ENCODE data around the gene CACNA1I.

CACNA1I gene

GRCh38 chr22:39577366-39577765 is 6.8 kb downstream of the CACNA1I start:
- no peak for DNase-seq (ENCODE audit: extremely low spot score)
- ChIA-PET POLR2A (no interaction called here), CTCF (no interaction called here)
- TF ChIP-seq LEF1 (IDR thresholded peaks at IDR 0.05; ENCODE audit: borderline replicate concordance) (no peak), TARDBP (IDR thresholded peaks at IDR 0.05) (no peak)

DNA sequence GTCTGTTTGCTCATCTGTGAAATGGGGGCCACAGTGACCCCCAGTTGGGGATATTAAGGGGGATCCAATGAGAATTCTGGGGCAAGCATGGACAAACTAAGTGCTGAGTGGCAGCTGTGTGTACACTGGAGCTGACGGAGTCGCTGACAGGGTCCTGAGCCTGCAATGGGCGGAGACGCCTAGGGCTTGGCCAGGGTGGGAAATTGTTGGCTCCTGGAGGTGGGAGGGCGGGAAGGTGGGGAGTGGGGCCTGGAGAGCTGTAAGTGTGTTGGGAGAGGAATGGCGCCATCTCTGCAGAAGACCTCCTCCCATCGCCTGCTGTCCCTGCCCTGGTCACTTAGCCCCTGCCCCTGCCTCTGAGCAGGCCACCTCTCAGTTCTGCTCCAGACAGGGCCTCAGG is 7.3 kb downstream of the CACNA1I start:
- ChIA-PET POLR2A (no interaction called here), CTCF (no interaction called here)
- no peak for DNase-seq (ENCODE audit: extremely low spot score)
- TF ChIP-seq HDGF (IDR thresholded peaks at IDR 0.05; ENCODE audit: borderline replicate concordance), result no peak
- TF ChIP-seq FOXA1 (IDR thresholded peaks at IDR 0.05), result no peak

DNA sequence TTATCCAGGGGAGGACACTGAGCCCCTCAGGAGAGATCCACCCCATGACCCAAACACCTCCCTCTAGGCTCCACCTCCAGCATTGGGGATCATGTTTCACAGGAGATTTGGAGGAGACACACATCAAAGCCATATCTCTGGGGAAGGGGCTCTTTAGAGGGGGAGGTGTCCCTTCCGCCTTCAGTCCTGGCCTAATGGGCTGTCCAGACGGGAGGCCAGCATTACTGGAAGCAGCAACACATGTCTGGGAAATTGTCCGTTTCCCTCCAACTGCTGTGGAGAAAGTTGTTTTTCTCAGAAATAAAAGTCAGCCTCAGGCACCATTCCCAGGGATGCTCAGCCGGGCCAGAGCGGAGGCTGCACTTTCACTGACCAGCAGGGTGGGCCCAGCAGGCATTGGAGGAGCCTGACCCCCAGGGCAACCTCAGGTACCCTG is 9.5 kb downstream of the CACNA1I start:
- TF ChIP-seq HDGF (IDR thresholded peaks at IDR 0.05; ENCODE audit: borderline replicate concordance) (no peak), FOXA1 (IDR thresholded peaks at IDR 0.05) (no peak), LEF1 (IDR thresholded peaks at IDR 0.05; ENCODE audit: borderline replicate concordance) (no peak), PKNOX1 (IDR thresholded peaks at IDR 0.05) (no peak), ELF4 (IDR thresholded peaks at IDR 0.05) (no peak), CTBP1 (IDR thresholded peaks at IDR 0.05; ENCODE audit: borderline replicate concordance) (no peak), FOXM1 (IDR thresholded peaks at IDR 0.05; ENCODE audit: borderline replicate concordance) (no peak), TARDBP (IDR thresholded peaks at IDR 0.05) (no peak), NFRKB (IDR thresholded peaks at IDR 0.05) (no peak), SP1 (IDR thresholded peaks at IDR 0.05) (no peak), ARNT (IDR thresholded peaks at IDR 0.05) (no peak), L3MBTL2 (conservative IDR thresholded peaks at IDR 0.05) (no peak), FOXK2 (IDR thresholded peaks at IDR 0.05) (no peak), ZNF384 (IDR thresholded peaks at IDR 0.05) (no peak), BHLHE40 (IDR thresholded peaks at IDR 0.05; ENCODE audit: borderline replicate concordance) (no peak), SUZ12 (IDR thresholded peaks at IDR 0.05) (no peak)
- POLR2A ChIA-PET, result no interaction called here
- CTCF ChIA-PET, result no interaction called here
- no peak for DNase-seq (ENCODE audit: extremely low spot score)

- CTCF ChIA-PET, result no interaction called here
- no peak for DNase-seq (ENCODE audit: extremely low spot score)
- POLR2A ChIA-PET, result no interaction called here
- no peak for TF ChIP-seq L3MBTL2 (conservative IDR thresholded peaks at IDR 0.05)
- no peak for TF ChIP-seq TARDBP (IDR thresholded peaks at IDR 0.05)
- no peak for TF ChIP-seq FOXA1 (IDR thresholded peaks at IDR 0.05)
- no peak for TF ChIP-seq SUZ12 (IDR thresholded peaks at IDR 0.05)
- TF ChIP-seq CTBP1 (IDR thresholded peaks at IDR 0.05; ENCODE audit: borderline replicate concordance), result no peak
- TF ChIP-seq BHLHE40 (IDR thresholded peaks at IDR 0.05; ENCODE audit: borderline replicate concordance), result no peak
- TF ChIP-seq ARNT (IDR thresholded peaks at IDR 0.05), result no peak
These were observed 10.2 kb downstream of the CACNA1I start for GRCh38 chr22:39580795-39581194.

- TF ChIP-seq BHLHE40 (IDR thresholded peaks at IDR 0.05; ENCODE audit: borderline replicate concordance) (no peak), ZNF384 (IDR thresholded peaks at IDR 0.05) (no peak), L3MBTL2 (conservative IDR thresholded peaks at IDR 0.05) (no peak), ARNT (IDR thresholded peaks at IDR 0.05) (no peak), PKNOX1 (IDR thresholded peaks at IDR 0.05) (no peak), FOXM1 (IDR thresholded peaks at IDR 0.05; ENCODE audit: borderline replicate concordance) (no peak), FOXA1 (IDR thresholded peaks at IDR 0.05) (no peak), TARDBP (IDR thresholded peaks at IDR 0.05) (no peak), SUZ12 (IDR thresholded peaks at IDR 0.05) (no peak), NFRKB (IDR thresholded peaks at IDR 0.05) (no peak), ELF4 (IDR thresholded peaks at IDR 0.05) (no peak), HDGF (IDR thresholded peaks at IDR 0.05; ENCODE audit: borderline replicate concordance) (no peak)
- no peak for DNase-seq (ENCODE audit: extremely low spot score)
- ChIA-PET CTCF (no interaction called here), POLR2A (no interaction called here)
These were observed 10.8 kb downstream of the CACNA1I start for GRCh38 chr22:39581303-39581702.

- TF ChIP-seq L3MBTL2 (conservative IDR thresholded peaks at IDR 0.05), result no peak
- TF ChIP-seq PKNOX1 (IDR thresholded peaks at IDR 0.05), result no peak
- CTCF ChIA-PET, result no interaction called here
- POLR2A ChIA-PET, result no interaction called here
These were observed 12.6 kb downstream of the CACNA1I start for GRCh38 chr22:39583066-39583667.

GRCh38 chr22:39589875-39590274 is 19.3 kb downstream of the CACNA1I start:
- ChIA-PET POLR2A (no interaction called here), CTCF (no interaction called here)
- DNase-seq (ENCODE audit: extremely low spot score), result no peak
- no peak for TF ChIP-seq TARDBP (IDR thresholded peaks at IDR 0.05)

More at GRCh38 chr22:39583066-39583667, 12.6 kb downstream of the CACNA1I start:
- DNase-seq (ENCODE audit: extremely low spot score), result no peak
